Measurements from ENCODE around the gene LYPD6B. TPM values are rescaled to one million over a fixed set of nuclear protein-coding genes. Genes with fewer than 3 reads are reported as not detected.

LYPD6B gene
- total RNA-seq, 1 experiment from 2014 or later, result 2.0 TPM

DNA sequence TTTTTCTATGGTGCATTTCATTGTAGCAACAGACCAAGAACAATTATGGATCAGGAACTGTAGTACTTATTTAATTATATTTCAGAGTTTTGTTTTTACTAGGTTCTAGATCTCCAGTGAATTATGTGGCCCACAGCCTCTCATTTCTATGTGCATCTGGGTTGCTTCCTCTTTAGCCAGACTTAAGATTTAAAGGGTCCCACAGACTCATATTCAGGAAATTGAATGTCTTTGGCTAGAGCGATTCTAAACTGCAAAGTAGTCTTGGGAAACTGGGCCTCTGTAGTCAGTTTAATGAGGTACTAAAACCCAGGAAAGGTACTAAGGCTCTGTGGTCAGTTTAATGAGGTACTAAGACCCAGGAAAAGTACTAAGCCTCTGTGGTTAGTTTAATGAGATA, 94.4 kb downstream of the LYPD6B start:
- Histone ChIP-seq H3T11ph (ENCODE audit: low read length) (no peak overlapping the region), H4K5ac (ENCODE audit: insufficient read length, low read depth, low read length) (no peak overlapping the region), H4K20me1 (ENCODE audit: control insufficient read depth, insufficient read depth, insufficient read length) (no peaks in the 10 kb centered on the region), H2BK15ac (ENCODE audit: low read depth, low read length) (no peak overlapping the region), H3K4me1 (ENCODE audit: insufficient read depth, low read length) (no peaks in the 10 kb centered on the region; the same call in 1 of the 2 replicates), H2BK12ac (ENCODE audit: insufficient read length, low read depth, low read length) (no peak overlapping the region), H3K18ac (ENCODE audit: insufficient read length, low read depth, low read length) (no peak overlapping the region), H3K79me1 (ENCODE audit: insufficient read depth, low read depth, low read length, poor library complexity, severe bottlenecking) (no peaks in the 10 kb centered on the region), H3K79me2 (ENCODE audit: insufficient read depth, low read length) (no peaks in the 10 kb centered on the region), H3K23me2 (ENCODE audit: insufficient read length, low read depth, low read length, poor library complexity, severe bottlenecking) (no peaks in the 10 kb centered on the region), H3K23ac (ENCODE audit: insufficient read length, low read depth, low read length) (no peak overlapping the region), H3K4me2 (ENCODE audit: insufficient read depth, insufficient read length, low read length) (no peak overlapping the region), H2BK5ac (ENCODE audit: insufficient read length, low read length) (no peak overlapping the region), H3K9me3 (ENCODE audit: control insufficient read depth, low read depth, low read length) (no peaks in the 10 kb centered on the region), H4K8ac (replicated peaks; ENCODE audit: insufficient read length, low read depth, low read length) (no peak overlapping the region), H3K56ac (ENCODE audit: insufficient read length, low read depth, low read length) (no peak overlapping the region), H3K9ac (ENCODE audit: extremely low read depth, insufficient read length, low read length) (no peak overlapping the region), H2AK5ac (ENCODE audit: insufficient read length, low read length) (no peak overlapping the region), H2BK120ac (ENCODE audit: low read depth, low read length, poor library complexity, severe bottlenecking) (no peak overlapping the region), H3K27ac (ENCODE audit: insufficient read length, low read depth, low read length) (no peak overlapping the region), H3K27me3 (ENCODE audit: insufficient read depth, low read length) (no peaks in the 10 kb centered on the region), H2AFZ (ENCODE audit: low read length) (no peak overlapping the region), H4K91ac (ENCODE audit: insufficient read length, low read depth, low read length) (no peak overlapping the region), H3K4ac (ENCODE audit: low read depth, low read length) (no peak overlapping the region), H3K14ac (ENCODE audit: insufficient read depth, low read length) (no peak overlapping the region), H2BK20ac (ENCODE audit: low read depth, low read length, poor library complexity, severe bottlenecking) (no peak overlapping the region)
- no peaks in the 10 kb centered on the region for H3K9me3 Mint-ChIP-seq
- no peak overlapping the region for H3K27ac Mint-ChIP-seq
- H3K36me3 Mint-ChIP-seq (ENCODE audit: insufficient read depth in 1 of 3, low read depth in 3 of 3), result no peaks in the 10 kb centered on the region
- no peak for DNase-seq
- no CpG with 5 or more reads among the region's 1 CpG for WGBS (ENCODE audit: extremely low coverage, insufficient read length, low lambda C conversion rate)
- H3K27me3 Mint-ChIP-seq (ENCODE audit: low read depth), result no peaks in the 10 kb centered on the region
- no peak overlapping the region for H3K4me3 Mint-ChIP-seq
- H3K4me1 Mint-ChIP-seq, result peaks cover 3 to 8% of the 10 kb centered on the region in 2 experiments
- TF ChIP-seq, protein P1, sequence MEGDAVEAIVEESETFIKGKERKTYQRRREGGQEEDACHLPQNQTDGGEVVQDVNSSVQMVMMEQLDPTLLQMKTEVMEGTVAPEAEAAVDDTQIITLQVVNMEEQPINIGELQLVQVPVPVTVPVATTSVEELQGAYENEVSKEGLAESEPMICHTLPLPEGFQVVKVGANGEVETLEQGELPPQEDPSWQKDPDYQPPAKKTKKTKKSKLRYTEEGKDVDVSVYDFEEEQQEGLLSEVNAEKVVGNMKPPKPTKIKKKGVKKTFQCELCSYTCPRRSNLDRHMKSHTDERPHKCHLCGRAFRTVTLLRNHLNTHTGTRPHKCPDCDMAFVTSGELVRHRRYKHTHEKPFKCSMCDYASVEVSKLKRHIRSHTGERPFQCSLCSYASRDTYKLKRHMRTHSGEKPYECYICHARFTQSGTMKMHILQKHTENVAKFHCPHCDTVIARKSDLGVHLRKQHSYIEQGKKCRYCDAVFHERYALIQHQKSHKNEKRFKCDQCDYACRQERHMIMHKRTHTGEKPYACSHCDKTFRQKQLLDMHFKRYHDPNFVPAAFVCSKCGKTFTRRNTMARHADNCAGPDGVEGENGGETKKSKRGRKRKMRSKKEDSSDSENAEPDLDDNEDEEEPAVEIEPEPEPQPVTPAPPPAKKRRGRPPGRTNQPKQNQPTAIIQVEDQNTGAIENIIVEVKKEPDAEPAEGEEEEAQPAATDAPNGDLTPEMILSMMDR (conservative IDR thresholded peaks at IDR 0.05), result no peak

Data from H9 (cell line).